Measurements from ENCODE around the gene SUSD6. TPM values are rescaled to one million over a fixed set of nuclear protein-coding genes. Genes with fewer than 3 reads are reported as not detected.

Gene SUSD6
- polyA plus RNA-seq, 1 of the 3 experiments (the other 2 are of a cell fraction): 8.5 TPM

GRCh38 chr14:69594846-69595245, 16.6 kb upstream of the SUSD6 start:
- Histone ChIP-seq H4K20me1 (ENCODE audit: insufficient read depth) (no peaks in the 10 kb centered on the region), H3K9ac (no peak overlapping the region), H2AFZ (ENCODE audit: low read depth) (no peak overlapping the region), H3K4me1 (ENCODE audit: control insufficient read depth in 1 of 2, insufficient read depth in 2 of 2, low read depth in 1 of 2, low read length in 1 of 2) (peaks cover 0 to 3% of the 10 kb centered on the region in 2 experiments; a peak in 2 of 4 replicates), H3K4me3 (ENCODE audit: low read depth in 2 of 2, low read length in 1 of 2) (no peak overlapping the region), H3F3A (replicated peaks; ENCODE audit: insufficient read depth) (no peaks in the 10 kb centered on the region), H3K9me3 (no peaks in the 10 kb centered on the region), H3K27ac (ENCODE audit: low read depth in 2 of 2, low read length in 1 of 2) (no peak overlapping the region), H3K79me2 (ENCODE audit: insufficient read depth) (no peaks in the 10 kb centered on the region), H3K27me3 (ENCODE audit: insufficient read depth) (no peaks in the 10 kb centered on the region), H3K9me2 (no peaks in the 10 kb centered on the region), H3K36me3 (replicated peaks in 1 of 2; ENCODE audit: control insufficient read depth in 1 of 2, insufficient read depth in 2 of 2, low read length in 1 of 2) (no peaks in the 10 kb centered on the region), H3K4me2 (no peak overlapping the region)
- WGBS (ENCODE audit: low lambda C conversion rate): 88% methylated on average over 6 of the region's 6 CpGs
- CTCF ChIA-PET: interaction anchor here (1.0 to 4.6 kb wide), 3 partner anchors 9 to 132 kb away, joined by 3 to 23 read pairs (median 9); no protein-coding TSS in a partner anchor
- POLR2A ChIA-PET: no interaction called here
- DNase-seq: no peak
- TF ChIP-seq RCOR1 (IDR thresholded peaks at IDR 0.05; ENCODE audit: low read length): no peak
- no peak for TF ChIP-seq POLR2AphosphoS5 (IDR thresholded peaks at IDR 0.05; ENCODE audit: low read depth, low read length)
- no peak for TF ChIP-seq FOSL2 (IDR thresholded peaks at IDR 0.05; ENCODE audit: borderline replicate concordance, low read depth)
- TF ChIP-seq, protein P1, sequence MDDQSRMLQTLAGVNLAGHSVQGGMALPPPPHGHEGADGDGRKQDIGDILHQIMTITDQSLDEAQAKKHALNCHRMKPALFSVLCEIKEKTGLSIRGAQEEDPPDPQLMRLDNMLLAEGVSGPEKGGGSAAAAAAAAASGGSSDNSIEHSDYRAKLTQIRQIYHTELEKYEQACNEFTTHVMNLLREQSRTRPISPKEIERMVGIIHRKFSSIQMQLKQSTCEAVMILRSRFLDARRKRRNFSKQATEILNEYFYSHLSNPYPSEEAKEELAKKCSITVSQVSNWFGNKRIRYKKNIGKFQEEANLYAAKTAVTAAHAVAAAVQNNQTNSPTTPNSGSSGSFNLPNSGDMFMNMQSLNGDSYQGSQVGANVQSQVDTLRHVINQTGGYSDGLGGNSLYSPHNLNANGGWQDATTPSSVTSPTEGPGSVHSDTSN (IDR thresholded peaks at IDR 0.05): no peak
- no peak for TF ChIP-seq IRF3 (IDR thresholded peaks at IDR 0.05; ENCODE audit: low read depth, low read length)

DNA sequence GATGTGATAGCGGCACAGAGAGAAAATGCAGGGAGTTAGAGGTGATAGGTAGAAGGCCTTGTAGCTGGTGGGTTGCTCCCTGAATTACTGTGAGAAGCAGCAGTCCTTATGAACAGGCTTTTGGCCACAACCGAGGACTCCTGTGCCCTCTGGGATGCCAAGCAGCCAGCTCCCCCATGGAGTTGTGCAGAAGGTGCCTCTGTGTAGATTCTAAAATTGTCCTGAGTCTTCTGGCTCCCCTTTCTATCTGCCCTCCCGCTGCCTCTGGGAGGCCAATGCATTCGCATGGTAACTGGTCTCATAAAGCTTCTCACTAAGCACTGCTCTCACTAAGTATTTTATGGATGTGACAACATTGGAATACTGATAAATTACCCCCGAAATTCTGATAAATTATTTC, 16.1 kb upstream of the SUSD6 start:
- Histone ChIP-seq H3K27me3 (ENCODE audit: insufficient read depth) (no peaks in the 10 kb centered on the region), H3K4me3 (ENCODE audit: low read depth in 2 of 2, low read length in 1 of 2) (no peak overlapping the region), H3K9me3 (no peaks in the 10 kb centered on the region), H3K4me1 (ENCODE audit: control insufficient read depth in 1 of 2, insufficient read depth in 2 of 2, low read depth in 1 of 2, low read length in 1 of 2) (peaks cover 0 to 3% of the 10 kb centered on the region in 2 experiments; a peak in 2 of 4 replicates), H3K4me2 (no peak overlapping the region), H4K20me1 (ENCODE audit: insufficient read depth) (no peaks in the 10 kb centered on the region), H3K36me3 (replicated peaks in 1 of 2; ENCODE audit: control insufficient read depth in 1 of 2, insufficient read depth in 2 of 2, low read length in 1 of 2) (no peaks in the 10 kb centered on the region), H3K79me2 (ENCODE audit: insufficient read depth) (no peaks in the 10 kb centered on the region), H3K9me2 (no peaks in the 10 kb centered on the region), H2AFZ (ENCODE audit: low read depth) (no peak overlapping the region), H3K27ac (ENCODE audit: low read depth in 2 of 2, low read length in 1 of 2) (no peak overlapping the region), H3F3A (replicated peaks; ENCODE audit: insufficient read depth) (no peaks in the 10 kb centered on the region), H3K9ac (no peak overlapping the region)
- WGBS (ENCODE audit: low lambda C conversion rate): 69% methylated on average over 5 of the region's 5 CpGs
- CTCF ChIA-PET: interaction anchor here (1.0 to 4.6 kb wide), 3 partner anchors 8 to 132 kb away, joined by 3 to 23 read pairs (median 9); no protein-coding TSS in a partner anchor
- no peak for DNase-seq
- POLR2A ChIA-PET: no interaction called here
- TF ChIP-seq GATA2 (CRISPR knock-in tag; IDR thresholded peaks at IDR 0.05) (no peak), TEAD4 (IDR thresholded peaks at IDR 0.05; ENCODE audit: borderline replicate concordance, insufficient read depth) (no peak), EZH2phosphoT487 (IDR thresholded peaks at IDR 0.05; ENCODE audit: borderline replicate concordance, low read depth) (no peak), POLR2AphosphoS5 (IDR thresholded peaks at IDR 0.05; ENCODE audit: low read depth, low read length) (no peak), USF1 (IDR thresholded peaks at IDR 0.05; ENCODE audit: borderline replicate concordance, low read depth) (no peak), USF2 (IDR thresholded peaks at IDR 0.05; ENCODE audit: borderline replicate concordance, low read depth, low read length) (no peak), IRF3 (IDR thresholded peaks at IDR 0.05; ENCODE audit: low read depth, low read length) (no peak), RAD21 (IDR thresholded peaks at IDR 0.05; ENCODE audit: low read length) (no peak), GABPA (IDR thresholded peaks at IDR 0.05; ENCODE audit: low read depth) (no peak), RFX5 (IDR thresholded peaks at IDR 0.05; ENCODE audit: low read length) (no peak), NFIC (IDR thresholded peaks at IDR 0.05; ENCODE audit: borderline replicate concordance) (no peak)
- TF ChIP-seq, protein P2, sequence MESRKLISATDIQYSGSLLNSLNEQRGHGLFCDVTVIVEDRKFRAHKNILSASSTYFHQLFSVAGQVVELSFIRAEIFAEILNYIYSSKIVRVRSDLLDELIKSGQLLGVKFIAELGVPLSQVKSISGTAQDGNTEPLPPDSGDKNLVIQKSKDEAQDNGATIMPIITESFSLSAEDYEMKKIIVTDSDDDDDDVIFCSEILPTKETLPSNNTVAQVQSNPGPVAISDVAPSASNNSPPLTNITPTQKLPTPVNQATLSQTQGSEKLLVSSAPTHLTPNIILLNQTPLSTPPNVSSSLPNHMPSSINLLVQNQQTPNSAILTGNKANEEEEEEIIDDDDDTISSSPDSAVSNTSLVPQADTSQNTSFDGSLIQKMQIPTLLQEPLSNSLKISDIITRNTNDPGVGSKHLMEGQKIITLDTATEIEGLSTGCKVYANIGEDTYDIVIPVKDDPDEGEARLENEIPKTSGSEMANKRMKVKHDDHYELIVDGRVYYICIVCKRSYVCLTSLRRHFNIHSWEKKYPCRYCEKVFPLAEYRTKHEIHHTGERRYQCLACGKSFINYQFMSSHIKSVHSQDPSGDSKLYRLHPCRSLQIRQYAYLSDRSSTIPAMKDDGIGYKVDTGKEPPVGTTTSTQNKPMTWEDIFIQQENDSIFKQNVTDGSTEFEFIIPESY (IDR thresholded peaks at IDR 0.05; ENCODE audit: borderline replicate concordance, low read depth): no peak
- TF ChIP-seq, protein P1 (IDR thresholded peaks at IDR 0.05): no peak
